ENCODE results near the gene HSPBP1. TPM values are rescaled to one million over a fixed set of nuclear protein-coding genes. Genes with fewer than 3 reads are reported as not detected.
A peak's percentile ranks its signal among the peaks of the same experiment; 100 is the strongest.
"Not testable (repeated sequence)": the region's sequence is repeated elsewhere in the genome, so short reads cannot be mapped to it uniquely, and the experiment has no call there.

HSPBP1 gene, protein sequence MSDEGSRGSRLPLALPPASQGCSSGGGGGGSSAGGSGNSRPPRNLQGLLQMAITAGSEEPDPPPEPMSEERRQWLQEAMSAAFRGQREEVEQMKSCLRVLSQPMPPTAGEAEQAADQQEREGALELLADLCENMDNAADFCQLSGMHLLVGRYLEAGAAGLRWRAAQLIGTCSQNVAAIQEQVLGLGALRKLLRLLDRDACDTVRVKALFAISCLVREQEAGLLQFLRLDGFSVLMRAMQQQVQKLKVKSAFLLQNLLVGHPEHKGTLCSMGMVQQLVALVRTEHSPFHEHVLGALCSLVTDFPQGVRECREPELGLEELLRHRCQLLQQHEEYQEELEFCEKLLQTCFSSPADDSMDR
- total RNA-seq: 10 to 100 TPM; 19.8 to 20.1 TPM
- long read RNA-seq, donor 1, transcript HSPBP1-202 (8 exons, 1,572 nt): major isoform, 14 of 24 reads
- long read RNA-seq, donor 1, partial matches to known transcripts: 1 of 24 reads
- long read RNA-seq, donor 1, other reads (novel, unspliced or antisense): 6 of 24 reads
- long read RNA-seq, donor 2, transcript HSPBP1-202 (8 exons, 1,572 nt): major isoform, 126 of 187 reads
- long read RNA-seq, donor 2, partial matches to known transcripts: 5 of 187 reads
- long read RNA-seq, donor 2, other reads (novel, unspliced or antisense): 53 of 187 reads

DNA sequence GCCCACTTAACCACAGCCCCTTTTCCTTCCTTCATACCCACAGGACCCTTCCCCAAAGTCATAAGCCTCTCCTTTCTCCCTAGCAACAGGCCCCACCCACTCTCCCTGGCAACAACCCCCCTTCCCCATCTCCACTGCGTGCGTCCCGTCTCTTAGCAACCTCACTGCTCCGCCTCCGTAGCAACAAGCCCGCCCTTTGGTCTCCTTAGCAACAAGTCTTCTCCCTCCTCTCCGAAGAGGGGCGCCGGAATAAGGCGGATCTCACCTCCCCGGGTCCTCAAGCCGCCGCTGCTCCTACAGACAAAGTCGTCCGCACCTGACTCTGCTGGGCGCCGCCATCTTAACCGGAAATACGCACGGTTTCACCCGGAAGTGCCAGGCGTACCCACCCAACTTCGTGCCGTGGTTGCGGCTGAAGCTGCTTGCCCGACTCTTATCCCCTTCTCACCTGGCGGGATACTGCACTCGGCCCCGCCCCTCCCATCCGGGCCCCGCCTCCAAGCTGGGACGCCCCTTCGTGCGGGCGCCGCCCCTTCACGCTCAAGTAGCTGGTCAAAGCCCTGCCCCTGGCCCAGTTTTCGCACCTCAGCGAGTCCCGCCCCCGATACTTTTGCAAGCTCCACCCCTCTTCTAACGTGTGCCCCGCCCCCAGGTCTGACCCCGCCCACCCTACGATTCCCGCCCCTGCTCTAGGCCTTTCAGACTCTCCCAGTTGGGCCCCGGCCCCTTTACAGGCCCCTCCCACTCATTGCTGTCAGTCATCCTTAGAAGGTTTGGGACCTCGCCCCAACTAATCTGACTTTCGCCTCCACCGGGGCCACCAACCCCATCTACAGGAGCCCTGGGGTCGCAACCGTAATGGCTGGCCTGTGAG lies at the start of gene HSPBP1:
Gene HSPBP1 (minus strand): TSS at position 341 of the 874 bp plus-strand sequence. CDS start 502 bp downstream, outside the sequence.
- intact Hi-C loops (cut with DNase I): loop anchor here in 1 of 2 donors (5.0 kb wide), 1 partner anchor 723 kb away; no protein-coding TSS in a partner anchor
- DNase-seq (ENCODE audit: low spot score): peak; percentile 97

DNA sequence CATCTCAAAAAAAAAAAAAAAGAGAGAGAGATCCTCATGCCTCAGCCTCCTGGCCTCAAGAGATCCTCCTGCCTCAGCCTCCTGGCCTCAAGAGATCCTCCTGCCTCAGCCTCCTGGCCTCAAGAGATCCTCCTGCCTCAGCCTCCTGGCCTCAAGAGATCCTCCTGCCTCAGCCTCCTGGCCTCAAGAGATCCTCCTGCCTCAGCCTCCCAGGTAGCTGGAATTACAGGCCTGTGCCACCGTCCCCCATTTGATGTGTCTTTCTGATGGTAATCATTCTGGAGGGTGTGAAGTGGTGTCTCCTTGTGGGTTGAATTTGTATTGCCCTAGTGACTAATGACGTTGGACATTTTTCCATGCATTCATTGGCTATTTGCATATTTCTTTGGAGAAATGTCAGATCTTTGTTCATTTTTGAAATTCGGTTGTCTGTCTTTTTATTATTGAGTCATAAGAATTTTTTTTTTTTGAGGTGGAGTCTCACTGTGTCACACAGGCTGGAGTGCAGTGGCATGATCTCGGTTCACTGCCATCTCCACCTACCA lies 48.9 kb upstream of the HSPBP1 start:
- intact Hi-C loops (cut with DNase I); DNase-seq (ENCODE audit: low spot score): not testable (repeated sequence)

DNA sequence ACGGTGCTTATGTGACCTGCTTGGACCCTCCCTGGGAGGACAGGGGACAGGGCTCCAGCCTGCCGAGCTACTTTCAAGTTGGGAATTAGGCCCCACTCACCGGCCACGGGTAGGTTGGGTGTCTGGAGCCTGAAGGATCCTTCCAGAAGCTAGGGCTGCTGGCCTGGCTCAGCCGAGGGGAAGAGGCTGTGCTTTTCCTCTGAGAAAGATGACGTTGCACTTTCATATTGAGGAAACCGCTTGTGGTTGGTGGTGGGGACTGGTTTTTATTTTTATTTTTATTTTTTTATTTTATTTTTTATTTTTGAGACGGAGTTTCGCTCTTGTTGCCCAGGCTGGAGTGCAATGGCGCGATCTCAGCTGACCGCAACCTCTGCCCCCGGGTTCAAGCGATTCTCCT lies 45.3 kb upstream of the HSPBP1 start, which contains the start of gene TMEM150B:
Gene TMEM150B (minus strand): TSS at position 170 of the 400 bp plus-strand sequence. CDS start 4,305 bp downstream, outside the sequence.
- intact Hi-C loops (cut with DNase I): no loop called here

DNA sequence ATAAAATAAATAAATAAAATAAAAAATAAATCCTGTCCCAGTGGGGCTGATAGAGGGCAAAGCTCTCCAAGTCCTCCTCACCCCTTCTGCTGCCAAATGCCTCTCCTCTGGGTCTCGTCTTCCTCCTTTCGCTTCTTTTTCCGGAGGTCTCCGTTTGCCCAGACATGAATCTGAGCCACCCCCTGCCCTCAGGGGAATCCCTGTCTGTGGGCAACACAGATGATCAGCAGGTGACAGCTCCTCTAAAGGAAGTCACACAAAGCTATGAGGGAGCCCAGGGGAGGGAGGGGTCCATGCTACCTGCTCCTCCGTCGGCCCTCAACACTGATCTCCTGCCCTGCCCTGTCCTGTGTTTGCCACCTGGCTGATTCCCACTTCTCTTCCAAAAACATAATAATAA lies 44.8 kb upstream of the HSPBP1 start:
- intact Hi-C loops (cut with DNase I): loop anchor here in 1 of 2 donors (5.0 kb wide), 1 partner anchor 1318 kb away; the partner anchor contains the start of gene SMIM17
- no peak for DNase-seq (ENCODE audit: low spot score)

More for the DNA sequence above, 45.3 kb upstream of the HSPBP1 start, which contains the start of gene TMEM150B:
- DNase-seq (ENCODE audit: low spot score): no peak

DNA sequence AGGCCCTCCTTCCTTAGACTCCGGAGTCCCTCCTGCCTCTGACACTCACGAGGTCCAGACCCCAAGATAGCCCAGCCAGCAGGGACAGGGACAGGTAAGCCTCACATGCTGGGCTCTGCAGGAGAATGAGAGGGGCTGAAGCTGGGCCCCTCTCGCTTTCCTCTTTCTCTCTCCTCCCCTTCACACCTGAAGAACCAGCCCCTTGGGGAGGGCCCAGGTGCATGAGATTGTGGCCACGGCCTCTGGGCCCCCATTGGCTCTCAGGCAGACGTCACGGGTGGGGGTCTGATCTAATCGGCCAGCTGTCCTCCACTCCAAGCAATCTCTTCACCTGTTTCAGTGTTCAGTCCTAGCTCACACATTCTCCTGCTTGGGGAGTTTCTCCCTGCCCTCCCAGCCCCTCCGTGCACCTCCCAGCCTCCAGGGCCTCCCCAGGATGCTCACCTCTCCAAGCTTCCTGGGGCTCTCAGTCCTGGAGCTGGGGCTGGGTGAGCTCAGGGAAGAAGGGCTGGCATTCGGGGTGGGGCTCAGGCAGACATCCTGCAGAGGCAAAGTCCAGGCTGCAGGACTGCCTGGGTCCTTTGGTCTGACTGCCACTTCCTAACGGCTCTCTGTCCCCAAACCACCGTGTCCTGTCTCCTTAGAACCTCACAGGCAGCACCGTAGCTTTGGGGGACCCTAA lies 42.4 kb upstream of the HSPBP1 start:
- intact Hi-C loops (cut with DNase I): loop anchor here in 1 of 2 donors (5.0 kb wide), 1 partner anchor 1320 kb away; the partner anchor contains the start of gene SMIM17
- no peak for DNase-seq (ENCODE audit: low spot score)

DNA sequence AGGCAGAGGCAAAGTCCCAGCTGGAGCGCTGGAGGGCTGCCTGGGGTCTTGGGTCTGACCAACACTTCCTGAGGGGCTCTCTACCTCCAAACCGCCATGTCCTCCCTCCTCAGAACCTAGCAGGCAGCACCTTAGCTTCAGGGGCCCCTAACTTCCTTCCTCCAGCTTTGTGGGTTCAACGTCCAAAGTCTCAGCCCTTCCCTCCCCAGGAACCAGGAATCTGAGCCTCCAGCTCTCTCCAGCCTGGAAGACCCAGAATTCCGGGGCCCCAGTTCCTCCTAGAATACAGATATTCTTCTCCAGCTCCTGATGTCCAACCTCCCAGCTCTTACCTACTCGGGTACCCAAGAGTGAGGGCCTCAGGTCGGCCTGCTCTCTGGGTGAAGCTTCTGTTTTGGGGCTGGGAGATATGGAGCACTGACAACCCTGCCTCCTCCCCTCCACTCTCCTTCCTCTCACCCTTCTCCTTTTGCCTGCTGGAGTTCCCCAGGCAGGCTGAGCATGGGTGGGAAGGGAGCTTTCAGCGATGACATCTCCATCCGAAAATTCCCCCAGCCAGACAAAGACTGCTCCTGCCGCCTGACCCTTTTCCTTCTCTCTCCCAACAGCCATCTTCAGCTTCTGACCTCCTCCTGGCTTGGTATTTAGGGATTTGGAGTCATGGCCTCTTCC lies 41.7 kb upstream of the HSPBP1 start:
- no peak for DNase-seq (ENCODE audit: low spot score)
- intact Hi-C loops (cut with DNase I): loop anchor here in 1 of 2 donors (5.0 kb wide), 1 partner anchor 1321 kb away; the partner anchor contains the start of gene SMIM17

DNA sequence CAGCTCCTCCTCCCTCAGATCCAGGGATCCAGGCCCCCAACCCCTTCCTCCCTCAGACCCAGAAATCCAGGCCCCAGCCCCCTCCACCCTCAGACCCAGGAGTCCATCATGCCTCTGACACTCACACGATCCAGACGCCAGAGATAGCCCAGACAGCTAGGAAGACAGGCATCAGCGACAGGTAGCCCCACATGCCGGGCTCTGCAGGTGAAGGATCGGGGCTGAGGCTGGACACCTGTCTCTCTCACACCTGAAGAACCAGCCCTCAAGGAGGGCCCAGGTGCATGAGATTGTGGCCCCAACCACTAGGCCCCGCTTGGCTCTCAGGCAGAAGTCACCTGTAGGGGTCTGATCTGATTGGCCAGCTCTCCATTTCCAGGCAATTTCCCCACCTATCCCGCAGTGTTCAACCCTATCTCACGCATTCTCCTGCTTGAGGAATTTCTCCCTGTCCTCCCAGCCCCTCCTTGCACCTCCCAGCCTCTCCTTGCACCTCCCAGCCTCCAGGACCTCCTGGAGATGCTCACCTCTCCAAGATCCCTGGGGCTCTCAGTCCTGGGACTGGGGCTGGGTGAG lies 41.0 kb upstream of the HSPBP1 start:
- intact Hi-C loops (cut with DNase I): loop anchor here in 1 of 2 donors (5.0 kb wide), 1 partner anchor 1321 kb away; the partner anchor contains the start of gene SMIM17

DNA sequence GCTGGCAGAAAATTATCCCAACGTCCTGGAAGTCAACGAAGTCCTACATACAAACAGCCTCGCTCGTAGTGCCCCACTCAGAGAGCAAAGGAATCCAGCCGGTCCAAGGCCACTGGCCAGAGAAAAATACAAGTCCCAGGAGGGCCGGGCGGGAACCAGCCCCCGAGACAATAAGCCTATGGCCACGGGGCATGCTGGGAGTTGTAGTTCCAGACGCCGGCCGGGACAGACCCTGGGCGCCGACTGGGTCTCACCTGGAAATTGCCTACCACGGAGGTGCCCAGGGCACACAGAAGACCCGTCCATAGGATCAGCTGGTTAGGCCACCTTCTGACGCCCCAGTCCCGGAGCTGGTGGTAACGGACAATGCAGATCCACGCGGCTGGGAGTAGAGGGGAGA lies 39.9 kb upstream of the HSPBP1 start:
- intact Hi-C loops (cut with DNase I): loop anchor here in 1 of 2 donors (5.0 kb wide), 1 partner anchor 1323 kb away; the partner anchor contains the start of gene SMIM17
- no peak for DNase-seq (ENCODE audit: low spot score)

More for the DNA sequence above, 41.0 kb upstream of the HSPBP1 start:
- DNase-seq (ENCODE audit: low spot score): no peak

DNA sequence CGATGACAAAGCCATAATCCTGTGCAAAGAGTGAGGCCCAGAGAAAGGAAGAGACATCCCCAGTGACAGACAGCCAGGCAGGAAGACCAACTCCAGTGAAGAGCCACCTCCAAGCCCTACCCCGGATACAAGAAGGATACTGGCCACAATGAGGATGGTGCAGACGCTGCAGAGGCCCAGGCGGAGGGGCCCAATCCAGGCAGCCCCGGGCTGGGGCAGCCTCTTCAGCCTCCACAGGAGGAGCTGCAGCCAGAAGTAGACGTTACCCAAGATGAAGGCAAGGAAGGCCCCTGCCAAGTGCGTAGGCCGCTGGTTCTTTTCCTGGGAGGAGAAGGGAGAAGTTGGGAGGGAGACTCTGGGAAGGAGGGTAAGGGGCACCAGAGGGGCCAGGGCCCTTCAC lies 36.7 kb upstream of the HSPBP1 start:
- intact Hi-C loops (cut with DNase I): no loop called here
- DNase-seq (ENCODE audit: low spot score): no peak

DNA sequence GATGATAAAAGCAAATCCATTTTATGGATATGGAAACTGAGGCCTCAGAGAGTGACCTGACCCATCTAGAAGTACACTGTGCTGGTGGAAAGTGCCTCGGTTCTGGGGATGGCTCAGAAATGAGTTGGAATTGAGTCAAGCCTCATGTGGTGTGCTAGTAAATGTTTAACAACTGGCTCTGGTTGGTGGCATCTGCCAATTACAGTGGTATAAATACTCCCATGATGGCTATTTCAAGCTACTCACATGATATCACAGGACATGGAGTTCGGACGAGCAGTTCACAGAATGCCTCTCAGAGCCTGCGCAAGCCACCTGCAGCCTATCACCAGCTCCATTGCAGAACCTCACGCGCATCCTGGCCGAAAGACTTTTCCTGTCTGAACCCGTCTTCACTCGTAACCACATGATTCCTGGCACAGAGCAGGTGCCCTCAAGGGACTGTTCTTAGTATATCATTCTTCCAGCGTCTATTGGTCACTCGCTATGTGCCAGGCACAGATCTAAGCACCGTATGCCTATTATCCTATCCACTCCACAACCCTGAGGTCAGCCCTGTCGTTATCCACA lies 36.1 kb upstream of the HSPBP1 start:
- intact Hi-C loops (cut with DNase I): no loop called here
- no peak for DNase-seq (ENCODE audit: low spot score)

DNA sequence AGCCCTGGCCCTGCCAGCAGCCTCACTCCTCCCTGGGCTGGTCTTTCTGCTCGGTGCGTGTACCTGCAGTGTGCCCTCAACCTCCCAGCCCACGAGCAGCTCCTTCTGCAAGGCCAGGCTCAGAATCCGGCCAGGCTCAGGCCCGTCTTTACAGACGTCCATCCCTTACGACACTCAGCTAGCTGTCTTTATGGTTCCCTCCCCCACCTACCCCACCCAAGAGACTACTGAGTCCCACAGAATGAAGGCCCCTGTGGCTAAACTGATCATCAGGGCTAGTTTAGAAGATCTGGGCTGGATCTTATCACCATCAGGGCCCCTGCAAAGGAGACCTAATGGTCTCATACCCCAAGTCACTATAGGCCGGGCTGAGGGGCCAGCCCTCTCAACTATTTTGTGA lies 34.5 kb upstream of the HSPBP1 start:
- DNase-seq (ENCODE audit: low spot score): no peak
- intact Hi-C loops (cut with DNase I): no loop called here

DNA sequence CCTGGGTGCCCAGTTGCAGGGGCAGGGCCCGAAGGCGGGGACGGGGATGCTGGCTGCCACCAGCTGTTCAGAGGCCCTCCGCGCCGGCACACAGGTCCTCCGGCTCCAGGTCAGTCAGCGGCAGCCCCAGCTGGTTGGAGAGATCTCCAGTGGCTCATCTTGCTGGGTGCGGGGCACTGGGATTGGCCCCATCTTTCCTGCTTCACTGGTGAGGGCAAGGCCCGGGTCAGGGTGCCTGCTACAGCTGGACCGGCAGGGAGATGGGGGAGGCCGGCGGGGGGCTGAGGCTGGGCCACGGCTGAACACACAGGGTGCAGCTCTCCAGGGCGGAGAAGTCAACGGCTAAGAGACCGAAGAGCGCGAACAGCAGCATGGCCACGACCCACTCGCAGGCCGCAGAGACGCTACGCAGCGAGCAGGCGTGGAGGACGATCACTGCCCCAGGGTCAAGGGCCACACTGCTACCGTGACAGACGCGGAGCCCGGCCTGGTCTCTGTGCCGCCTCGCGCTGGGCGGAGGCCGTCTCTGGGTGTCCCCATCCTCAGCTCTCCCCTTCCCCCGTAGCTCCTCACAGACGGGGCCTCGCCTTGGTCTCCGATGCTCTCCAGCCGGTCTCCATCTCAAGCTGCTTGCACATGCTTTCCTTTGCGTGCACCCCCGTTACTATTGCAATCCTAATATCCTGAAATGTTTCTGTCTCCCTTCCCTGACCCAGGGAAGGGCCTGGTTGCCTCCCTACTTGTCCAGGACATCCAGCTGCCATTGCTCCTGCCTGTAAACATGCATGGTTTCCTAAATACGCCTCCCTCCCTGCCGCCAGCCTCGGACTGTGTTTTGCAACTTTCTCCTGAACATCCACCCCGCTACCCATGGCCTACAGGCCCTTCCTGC lies 33.0 kb upstream of the HSPBP1 start:
- DNase-seq (ENCODE audit: low spot score): no peak
- intact Hi-C loops (cut with DNase I): no loop called here

DNA sequence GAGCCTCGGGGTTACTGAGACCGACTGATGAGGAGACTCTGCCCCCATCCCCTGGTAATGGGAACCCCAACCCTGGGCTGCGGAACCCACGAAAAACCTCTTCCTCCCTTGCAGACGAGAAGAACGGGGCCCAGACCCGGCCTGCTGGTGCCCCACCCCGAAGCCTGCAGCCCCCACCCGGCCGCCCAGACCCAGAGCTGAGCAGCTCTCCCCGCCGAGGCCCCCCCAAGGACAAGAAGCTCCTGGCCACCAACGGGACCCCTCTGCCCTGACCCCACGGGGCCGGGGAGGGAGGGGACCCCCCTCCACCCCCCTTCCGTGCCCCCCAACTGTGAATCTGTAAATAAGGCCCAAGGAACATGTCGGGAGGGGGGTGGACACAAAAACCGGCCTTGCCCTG lies 31.9 kb upstream of the HSPBP1 start:
- DNase-seq (ENCODE audit: low spot score): no peak
- intact Hi-C loops (cut with DNase I): no loop called here

DNA sequence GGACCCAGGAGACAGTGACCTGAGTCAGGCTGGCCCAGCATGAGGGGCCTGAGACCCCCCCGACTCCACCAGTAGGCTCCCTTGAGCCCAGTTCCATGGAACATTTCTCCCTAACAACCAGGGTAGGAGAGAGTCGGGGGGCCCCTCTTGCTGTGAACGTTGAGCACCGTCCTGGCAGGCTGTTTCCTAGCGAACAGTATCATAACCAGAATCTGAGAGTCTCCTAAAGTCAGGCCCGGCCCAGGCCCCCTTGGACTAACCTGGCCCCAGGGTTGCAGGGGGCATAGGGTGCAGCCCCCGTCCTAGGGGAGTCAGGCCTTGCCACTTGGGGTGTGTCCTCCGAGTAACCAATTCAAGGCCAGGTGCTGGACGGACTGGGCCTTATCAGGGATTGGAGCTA lies 31.5 kb upstream of the HSPBP1 start:
- intact Hi-C loops (cut with DNase I): no loop called here
- DNase-seq (ENCODE audit: low spot score): peak; percentile 79

DNA sequence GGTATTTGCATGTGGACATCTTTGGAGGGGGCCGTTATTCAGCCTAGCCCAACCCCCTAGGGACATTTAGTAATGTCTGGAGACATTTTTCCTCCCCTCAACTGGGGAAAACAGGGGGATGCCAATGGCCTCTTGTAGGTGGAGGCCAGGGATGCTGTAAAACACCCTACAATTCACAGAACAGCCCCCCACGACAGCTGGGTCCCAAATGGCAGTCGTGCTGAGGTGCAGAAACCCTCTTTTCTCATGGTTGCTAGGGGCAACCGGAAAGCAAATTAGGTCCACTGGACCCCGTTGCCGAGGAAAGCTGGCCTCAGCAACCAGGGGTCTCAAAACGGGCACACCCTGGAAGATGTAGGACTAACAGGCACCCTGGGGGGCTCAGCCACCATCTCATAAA lies 30.6 kb upstream of the HSPBP1 start:
- intact Hi-C loops (cut with DNase I): no loop called here
- DNase-seq (ENCODE audit: low spot score): no peak

DNA sequence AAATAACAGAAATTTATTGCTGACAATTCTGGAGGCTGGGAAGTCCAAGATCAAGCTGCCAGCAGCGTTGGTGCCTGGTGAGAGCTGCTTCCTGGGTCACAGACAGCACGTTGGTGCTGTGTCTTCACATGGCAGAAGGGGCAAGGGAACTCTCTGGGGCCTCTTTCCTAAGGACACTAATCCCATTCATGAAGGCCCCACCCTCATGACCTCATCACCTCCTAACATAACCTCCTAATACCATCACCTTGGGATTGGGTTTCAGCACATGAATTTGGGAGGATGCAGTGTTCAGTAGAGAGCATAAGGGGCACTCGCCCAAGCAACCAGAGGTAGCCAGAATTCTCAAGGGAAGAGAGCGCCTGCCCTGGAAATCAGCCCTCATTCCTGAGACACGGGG lies 29.5 kb upstream of the HSPBP1 start:
- DNase-seq (ENCODE audit: low spot score): no peak
- intact Hi-C loops (cut with DNase I): no loop called here

All from posterior vena cava (tissue), 2 donors.